Measurements from ENCODE around the gene INPP1.

- TF ChIP-seq EZH2 (IDR thresholded peaks at IDR 0.05; ENCODE audit: borderline replicate concordance): no peak
- no peak for TF ChIP-seq CTCF (IDR thresholded peaks at IDR 0.05; ENCODE audit: poor library complexity)
Measured at GRCh38 chr2:190352668-190353536, 9.5 kb downstream of the INPP1 start.
